NCI-H82 treated with DMSO at 0.1 percent for 48 hours (cell line): ENCODE data around the gene ARFGAP1.
"Not testable (repeated sequence)": the region's sequence is repeated elsewhere in the genome, so short reads cannot be mapped to it uniquely, and the experiment has no call there.

Experiments used
- DNase-seq: peaks from one replicate; lab custom pipeline; 2025; ENCODE audit not compliant: unreplicated experiment; lab: John Stamatoyannopoulos, UW

ARFGAP1 gene

GRCh38 chr20:63290136-63290676, 17.6 kb downstream of the ARFGAP1 start:
- no peak for DNase-seq

GRCh38 chr20:63290677-63291472, 18.3 kb downstream of the ARFGAP1 start:
- no peak for DNase-seq

- DNase-seq, result no peak
Measured at GRCh38 chr20:63291811-63292210, 19.2 kb downstream of the ARFGAP1 start.

- no peak for DNase-seq
Measured at GRCh38 chr20:63292292-63292701, 19.7 kb downstream of the ARFGAP1 start.

- no peak for DNase-seq
Measured at GRCh38 chr20:63292904-63293303, 20.3 kb downstream of the ARFGAP1 start, which contains the start of gene COL20A1. Gene COL20A1 (plus strand): TSS chr20:63293186. CDS start chr20:63295108, 1,922 bp downstream.

- no peak for DNase-seq
Measured at GRCh38 chr20:63293456-63293855, 20.8 kb downstream of the ARFGAP1 start.

- no peak for DNase-seq
Measured at GRCh38 chr20:63293871-63294535, 21.4 kb downstream of the ARFGAP1 start.

GRCh38 chr20:63294536-63294900, 21.9 kb downstream of the ARFGAP1 start:
- DNase-seq, result no peak

- DNase-seq, result no peak
Measured at GRCh38 chr20:63295018-63295417, 22.4 kb downstream of the ARFGAP1 start.

- no peak for DNase-seq
Measured at GRCh38 chr20:63295422-63295821, 22.8 kb downstream of the ARFGAP1 start.

GRCh38 chr20:63295846-63296245, 23.2 kb downstream of the ARFGAP1 start:
- DNase-seq, result no peak

GRCh38 chr20:63296531-63297299, 24.1 kb downstream of the ARFGAP1 start:
- DNase-seq, result no peak

GRCh38 chr20:63297371-63297781, 24.8 kb downstream of the ARFGAP1 start:
- DNase-seq, result no peak

- no peak for DNase-seq
Measured at GRCh38 chr20:63297796-63298572, 25.4 kb downstream of the ARFGAP1 start.

- DNase-seq, result no peak
Measured at GRCh38 chr20:63298731-63299312, 26.2 kb downstream of the ARFGAP1 start.

GRCh38 chr20:63301671-63302070, 29.1 kb downstream of the ARFGAP1 start:
- no peak for DNase-seq

GRCh38 chr20:63303095-63303666, 30.6 kb downstream of the ARFGAP1 start:
- DNase-seq, result no peak

GRCh38 chr20:63305393-63305792, 32.8 kb downstream of the ARFGAP1 start:
- DNase-seq, result no peak

- not testable (repeated sequence) for DNase-seq
Measured at GRCh38 chr20:63305933-63306672, 33.5 kb downstream of the ARFGAP1 start.
